ENCODE measurements around the gene WDR76.

GRCh38 chr15:43824302-43825246, 2.2 kb upstream of the WDR76 start, which contains the start of gene MFAP1:
- TF ChIP-seq CTCF (IDR thresholded peaks at IDR 0.05; ENCODE audit: insufficient read depth, low read depth, low read length) (no peak), EZH2 (IDR thresholded peaks at IDR 0.05; ENCODE audit: insufficient read depth, low read length) (no peak)
